HG02571 (cell line): Measurements from ENCODE around the gene ERG.

Experiments
- ATAC-seq: cut with Tn5 transposase; IDR thresholded peaks from one replicate; pipeline ENCODE4 v1.9.1; 2021; ENCODE audit warnings: mild to moderate bottlenecking, moderate library complexity; ENCODE audit not compliant: unreplicated experiment

The ERG gene, protein sequence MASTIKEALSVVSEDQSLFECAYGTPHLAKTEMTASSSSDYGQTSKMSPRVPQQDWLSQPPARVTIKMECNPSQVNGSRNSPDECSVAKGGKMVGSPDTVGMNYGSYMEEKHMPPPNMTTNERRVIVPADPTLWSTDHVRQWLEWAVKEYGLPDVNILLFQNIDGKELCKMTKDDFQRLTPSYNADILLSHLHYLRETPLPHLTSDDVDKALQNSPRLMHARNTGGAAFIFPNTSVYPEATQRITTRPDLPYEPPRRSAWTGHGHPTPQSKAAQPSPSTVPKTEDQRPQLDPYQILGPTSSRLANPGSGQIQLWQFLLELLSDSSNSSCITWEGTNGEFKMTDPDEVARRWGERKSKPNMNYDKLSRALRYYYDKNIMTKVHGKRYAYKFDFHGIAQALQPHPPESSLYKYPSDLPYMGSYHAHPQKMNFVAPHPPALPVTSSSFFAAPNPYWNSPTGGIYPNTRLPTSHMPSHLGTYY

DNA sequence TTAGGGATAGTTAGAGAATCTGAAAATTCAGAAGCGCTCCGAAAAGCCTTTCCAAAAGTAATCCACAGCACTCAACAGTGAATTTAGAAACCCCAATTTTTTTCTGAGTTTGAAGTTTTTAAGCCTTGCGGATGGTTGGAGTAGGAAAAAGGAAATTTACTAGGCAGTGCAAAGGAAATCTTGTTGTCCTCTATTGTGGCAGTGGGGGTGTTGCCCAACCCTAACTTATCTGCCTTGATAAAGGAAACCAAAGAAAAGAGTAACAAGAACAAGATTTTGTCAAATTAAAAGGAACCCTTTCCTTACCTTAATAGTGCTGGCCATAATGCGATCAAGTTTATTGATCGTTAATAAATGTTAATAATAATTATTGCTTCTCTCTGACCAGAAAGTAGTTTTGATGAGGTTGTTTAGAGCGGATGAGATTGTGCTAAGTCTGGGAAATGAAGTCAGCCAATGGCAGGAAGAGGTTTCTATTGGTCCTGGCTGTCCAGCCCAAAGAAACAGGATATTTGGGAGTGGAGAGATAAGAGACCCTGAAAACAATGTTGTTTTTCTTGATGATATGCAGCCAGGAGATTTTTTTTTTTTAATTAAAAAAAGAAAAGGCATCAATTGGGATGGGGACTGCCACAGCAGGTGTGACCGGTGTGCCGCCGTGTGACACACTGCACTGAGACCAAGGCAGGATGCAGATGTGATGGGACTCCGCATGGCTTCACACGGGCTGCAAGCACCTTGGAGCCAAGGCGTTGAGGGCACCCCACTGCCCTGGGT is at the start of gene ERG:
Gene ERG (minus strand): TSS at position 421 of the 777 bp plus-strand sequence. CDS start 97 bp downstream, at position 324.
- no peak for ATAC-seq

GRCh38 chr21:38544661-38545060 is 46.4 kb upstream of the ERG start:
- no peak for ATAC-seq

GRCh38 chr21:38542263-38542662 is 44.0 kb upstream of the ERG start:
- no peak for ATAC-seq

DNA sequence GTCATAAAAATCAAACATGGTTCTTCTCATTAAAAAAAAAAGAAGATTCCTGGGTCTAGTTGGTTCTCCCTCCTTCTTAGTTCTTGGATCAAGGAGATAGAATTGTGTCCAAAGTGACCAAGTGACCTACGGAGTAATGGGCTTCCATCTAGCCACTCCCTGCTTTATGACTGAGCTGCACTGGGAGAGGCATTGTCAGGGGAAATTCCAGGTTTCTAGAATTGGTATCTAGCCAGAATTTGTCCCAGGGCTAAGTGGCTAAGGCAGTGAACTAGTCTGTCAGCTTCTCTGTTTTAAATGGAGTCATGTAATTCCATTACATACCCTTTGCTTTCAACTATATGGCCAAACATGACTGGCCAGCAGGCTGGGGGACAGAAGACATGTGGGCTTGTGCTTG is 40.1 kb upstream of the ERG start:
- ATAC-seq, result no peak

GRCh38 chr21:38534591-38534990 is 36.3 kb upstream of the ERG start:
- ATAC-seq, result no peak

GRCh38 chr21:38533887-38534286 is 35.6 kb upstream of the ERG start:
- ATAC-seq, result no peak

- no peak for ATAC-seq
Observed at GRCh38 chr21:38531591-38531990, 33.3 kb upstream of the ERG start.

GRCh38 chr21:38531039-38531541 is 32.8 kb upstream of the ERG start:
- no peak for ATAC-seq

GRCh38 chr21:38527737-38528136 is 29.5 kb upstream of the ERG start:
- ATAC-seq, result no peak

DNA sequence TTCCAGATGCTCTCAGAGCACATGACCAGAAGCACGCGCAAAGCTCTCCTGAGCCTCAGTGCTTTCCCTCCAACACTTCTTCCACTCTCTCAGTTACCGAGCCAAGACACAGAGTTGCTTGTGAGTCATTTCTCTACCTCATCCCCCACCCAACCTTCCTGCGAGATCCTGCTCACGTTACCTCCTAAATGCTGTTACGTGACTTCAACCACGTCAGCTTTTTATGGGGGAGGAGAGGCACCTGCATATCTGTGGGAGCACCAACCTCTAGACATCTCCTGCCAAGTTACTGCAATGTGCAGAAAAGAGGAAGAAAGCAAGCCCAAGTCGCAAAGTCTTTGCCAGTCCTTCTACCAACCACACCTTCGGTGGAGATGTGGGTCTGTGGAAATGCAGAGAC is 27.2 kb upstream of the ERG start:
- ATAC-seq, result no peak

- no peak for ATAC-seq
Observed at GRCh38 chr21:38524168-38525153, 26.2 kb upstream of the ERG start.

DNA sequence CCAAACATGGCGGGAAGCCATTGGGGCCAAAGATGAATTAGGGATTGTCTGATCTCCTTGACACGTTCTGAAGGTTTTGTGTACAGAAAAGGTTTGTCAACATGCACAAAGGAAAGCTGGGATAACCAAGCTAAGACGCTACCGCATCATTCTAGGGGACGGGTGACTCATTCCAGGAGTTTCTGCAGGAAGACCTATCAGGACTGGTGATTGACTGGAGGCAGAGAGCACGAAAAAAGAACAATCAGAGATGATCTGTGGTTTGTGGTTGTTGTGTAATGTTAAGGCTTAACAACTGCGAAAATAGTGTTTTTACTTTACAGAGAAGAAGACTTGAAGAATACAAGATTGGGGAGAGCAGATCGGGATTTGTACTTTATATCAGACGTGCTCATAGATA is 22.2 kb upstream of the ERG start:
- no peak for ATAC-seq

GRCh38 chr21:38511662-38512243 is 13.5 kb upstream of the ERG start:
- no peak for ATAC-seq

GRCh38 chr21:38511198-38511597 is 12.9 kb upstream of the ERG start:
- ATAC-seq, result no peak

DNA sequence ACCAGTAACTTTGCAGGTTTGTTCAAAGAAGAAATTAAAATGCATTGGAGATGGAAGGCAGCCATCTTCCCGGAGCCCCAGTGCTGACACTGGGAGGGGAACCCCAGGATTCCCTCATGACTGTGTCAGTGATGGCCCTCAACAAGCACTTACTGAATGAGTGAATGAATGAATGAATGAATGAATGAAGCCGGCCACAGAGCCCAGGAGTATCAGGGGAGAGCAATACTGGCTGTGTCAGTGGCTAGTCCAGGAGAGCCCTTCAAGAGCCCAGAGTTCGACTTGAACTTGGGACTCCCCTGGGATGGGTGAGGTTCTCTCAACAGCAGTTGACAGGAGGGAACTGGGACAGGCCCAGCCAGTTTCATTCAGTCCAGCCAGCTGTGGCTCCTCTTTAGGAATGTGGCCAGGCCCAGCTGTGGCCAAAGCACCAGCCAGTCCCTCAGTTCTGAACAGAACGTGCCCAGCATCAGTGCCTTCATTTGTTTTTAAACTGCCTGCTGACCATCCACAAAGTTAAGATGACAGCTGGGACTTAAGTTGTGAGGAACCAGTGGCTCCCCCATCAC is 9.2 kb upstream of the ERG start:
- ATAC-seq, result no peak

DNA sequence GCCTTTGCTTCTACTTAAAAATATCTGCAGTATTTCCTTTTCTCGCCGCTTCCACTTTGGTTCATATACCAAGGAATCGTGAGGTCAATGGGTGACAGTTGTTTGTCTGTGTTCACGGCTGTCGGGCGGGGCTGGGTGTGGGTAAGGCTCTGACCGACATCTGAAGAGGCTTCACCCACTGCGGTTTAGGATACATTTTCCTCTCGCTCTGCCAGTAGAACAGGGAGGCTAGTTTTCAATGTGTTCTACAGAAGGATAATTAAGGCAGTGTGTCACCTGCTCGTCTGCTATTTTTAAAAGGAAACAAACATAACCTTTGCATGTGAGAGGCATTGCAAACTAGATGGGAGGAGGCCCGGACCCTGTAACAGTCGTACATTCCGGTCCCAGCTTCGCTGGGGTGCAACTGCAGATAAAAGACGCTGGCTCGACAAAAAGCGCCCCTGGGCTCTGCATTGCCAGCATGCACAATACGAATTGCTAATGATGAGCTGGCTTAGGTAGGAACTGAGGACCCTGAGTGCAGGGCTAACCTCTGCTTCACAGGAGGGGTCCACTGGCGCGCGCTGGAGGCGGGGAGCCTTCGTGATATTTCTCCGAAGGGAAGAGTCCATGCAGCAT is 8.5 kb upstream of the ERG start:
- ATAC-seq, result no peak

DNA sequence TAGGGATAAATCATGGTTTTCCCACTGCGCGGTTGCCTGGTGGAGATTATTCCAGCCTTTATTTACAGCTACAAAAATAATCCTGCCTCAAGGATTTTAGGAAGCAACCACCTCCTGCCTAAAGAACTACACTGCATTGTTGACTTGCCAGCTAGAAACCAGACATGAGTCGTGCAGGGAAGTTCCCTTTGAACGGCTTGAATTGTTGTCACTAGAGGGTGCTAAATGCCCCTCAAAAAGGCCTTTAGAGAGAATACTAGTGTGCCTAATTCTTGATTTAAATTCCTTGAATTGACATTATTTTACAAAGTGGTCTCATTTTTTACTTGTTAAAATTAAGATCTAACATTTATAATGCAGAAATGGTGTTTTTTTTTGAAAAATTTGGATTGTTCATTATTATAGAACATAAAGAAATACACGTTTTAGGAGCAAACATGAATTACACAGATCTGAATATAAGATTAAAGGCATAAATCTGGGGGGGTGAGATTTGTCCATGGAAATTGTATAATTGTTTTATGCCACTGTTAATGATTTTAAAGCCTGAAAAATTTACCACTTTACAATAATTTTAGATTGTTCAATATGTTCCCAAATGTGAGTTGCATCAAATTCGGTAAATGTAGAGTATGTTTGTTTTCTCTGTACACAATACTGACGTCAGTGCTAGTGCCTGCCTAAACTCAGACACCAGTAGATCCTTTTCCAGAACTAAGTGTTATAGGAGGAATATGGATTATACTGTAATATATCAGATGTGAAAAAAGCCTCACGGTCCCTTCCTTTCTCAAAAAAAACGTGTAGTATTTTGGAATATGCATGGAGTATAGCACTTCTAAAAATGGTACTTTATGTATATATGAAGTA is 7.6 kb upstream of the ERG start:
- no peak for ATAC-seq

- no peak for ATAC-seq
Observed at GRCh38 chr21:38504066-38504465, 5.8 kb upstream of the ERG start.

DNA sequence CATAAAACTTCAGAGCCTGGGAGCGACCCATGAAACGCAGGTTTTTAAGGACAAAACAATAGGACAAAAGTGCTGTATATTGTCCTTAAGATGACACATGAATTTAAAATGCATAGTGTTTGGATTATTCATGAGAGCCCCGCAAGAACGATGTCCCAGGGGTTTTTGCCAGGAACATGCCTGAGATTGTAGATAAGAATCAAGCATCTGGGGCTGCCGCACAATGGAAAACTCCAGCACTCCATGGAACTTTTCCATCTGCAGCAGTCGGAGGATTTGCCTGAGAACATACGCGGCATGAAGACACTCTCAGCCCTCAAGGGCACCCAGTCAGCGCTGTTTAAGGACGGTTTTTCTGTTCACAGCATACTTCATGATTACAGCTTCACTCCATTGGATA is 5.3 kb upstream of the ERG start:
- no peak for ATAC-seq
